CD14-positive monocyte (primary cell): ENCODE data around the gene ABCC9. TPM values are rescaled to one million over a fixed set of nuclear protein-coding genes. Genes with fewer than 3 reads are reported as not detected.

Experiments
- DNase-seq, 3 donors: peaks; one replicate each; pipeline ENCODE4 v3.0.0-alpha.2; 2011 to 2022
- H2AFZ ChIP-seq: 2 replicates; pipeline ENCODE4 v1.6.0; 2012; ENCODE audit warnings: mild to moderate bottlenecking, low read depth, low read length, inconsistent platforms; ENCODE audit not compliant: insufficient read depth, poor library complexity, severe bottlenecking
- H3K27ac ChIP-seq, 2 donors: 1 replicate in 1 of 2; 2 replicates in 1 of 2; pipeline ENCODE4 v1.5.1; 2012 to 2013; ENCODE audit warnings: low read length in 2 of 2, control low read depth in 1 of 2, inconsistent platforms in 1 of 2, low read depth in 1 of 2, mild to moderate bottlenecking in 1 of 2
- H3K27me3 ChIP-seq, 2 donors: one replicate each; pipeline versions ENCODE4 v1.6.0 to v1.6.1; 2011 to 2013; ENCODE audit warnings: low read length in 2 of 2; ENCODE audit not compliant: control insufficient read depth in 2 of 2, insufficient read depth in 2 of 2
- H3K36me3 ChIP-seq, 2 donors: replicated peaks in 1 of 2; 1 replicate in 1 of 2; 2 replicates in 1 of 2; pipeline versions ENCODE4 v1.5.1 to v1.6.1; 2012 to 2013; ENCODE audit warnings: low read length in 2 of 2, control low read depth in 1 of 2, inconsistent platforms in 1 of 2, mild to moderate bottlenecking in 1 of 2; ENCODE audit not compliant: insufficient read depth in 2 of 2, control insufficient read depth in 1 of 2
- H3K4me1 ChIP-seq, 2 donors: 1 replicate in 1 of 2; 2 replicates in 1 of 2; pipeline versions ENCODE4 v1.5.1 to v1.6.1; 2012 to 2013; ENCODE audit warnings: low read length in 2 of 2, control low read depth in 1 of 2, inconsistent platforms in 1 of 2, mild to moderate bottlenecking in 1 of 2, moderate library complexity in 1 of 2; ENCODE audit not compliant: insufficient read depth in 2 of 2, control insufficient read depth in 1 of 2
- H3K4me2 ChIP-seq: replicated peaks from 2 replicates; pipeline ENCODE3; 2012; ENCODE audit warnings: low read length, moderate library complexity, mild to moderate bottlenecking; ENCODE audit not compliant: poor library complexity, severe bottlenecking; ENCODE audit errors: extremely low read depth
- H3K4me3 ChIP-seq, 3 experiments: fragments of 200-600 bp in 1 of 3; sonication (generic) in 1 of 3; replicated peaks in 1 of 3; 1 replicate in 2 of 3; 2 replicates in 1 of 3; pipeline ENCODE4 v1.5.1; 2011 to 2013; ENCODE audit warnings: low read length in 3 of 3, mild to moderate bottlenecking in 3 of 3, control low read depth in 2 of 3, low read depth in 2 of 3, inconsistent platforms in 1 of 3, moderate library complexity in 1 of 3
- H3K79me2 ChIP-seq: 2 replicates; pipeline ENCODE4 v1.6.0; 2012; ENCODE audit warnings: mild to moderate bottlenecking, control low read depth, inconsistent platforms, low read length, moderate library complexity; ENCODE audit not compliant: insufficient read depth
- H3K9ac ChIP-seq: 2 replicates; pipeline ENCODE4 v1.6.0; 2017; ENCODE audit warnings: low read length, mild to moderate bottlenecking; ENCODE audit not compliant: insufficient read depth, poor library complexity, severe bottlenecking
- H3K9me3 ChIP-seq, 2 donors: replicated peaks in 1 of 2; 1 replicate in 1 of 2; 2 replicates in 1 of 2; pipeline versions ENCODE4 v1.5.1 to v1.6.1; 2012 to 2013; ENCODE audit warnings: low read length in 2 of 2, control low read depth in 1 of 2; ENCODE audit not compliant: control insufficient read depth in 1 of 2, insufficient read depth in 1 of 2
- H4K20me1 ChIP-seq: 2 replicates; pipeline ENCODE4 v1.6.0; 2012; ENCODE audit warnings: mild to moderate bottlenecking, low read length, control low read depth, moderate library complexity; ENCODE audit not compliant: insufficient read depth
- H3K27ac Mint-ChIP-seq, 7 donors: one replicate each; pipeline ENCODE4 v1.8.0; 2020; ENCODE audit warnings: mild to moderate bottlenecking in 7 of 7, mixed read lengths in 7 of 7, moderate library complexity in 6 of 7, inconsistent platforms in 2 of 7
- H3K27me3 Mint-ChIP-seq, 3 donors: one replicate each; pipeline ENCODE4 v1.8.0; 2021 to 2022; ENCODE audit warnings: low read depth in 3 of 3, mild to moderate bottlenecking in 3 of 3, mixed read lengths in 3 of 3, moderate library complexity in 3 of 3, inconsistent platforms in 1 of 3
- H3K36me3 Mint-ChIP-seq, 2 donors: one replicate each; pipeline ENCODE4 v1.8.0; 2020; ENCODE audit warnings: mixed read lengths in 2 of 2, inconsistent platforms in 1 of 2, mild to moderate bottlenecking in 1 of 2
- H3K4me1 Mint-ChIP-seq: one replicate; pipeline ENCODE4 v1.8.0; 2020; ENCODE audit warnings: mild to moderate bottlenecking, mixed read lengths
- H3K4me3 Mint-ChIP-seq, 2 donors: one replicate each; pipeline ENCODE4 v1.8.0; 2020; ENCODE audit warnings: mild to moderate bottlenecking in 2 of 2, mixed read lengths in 2 of 2, moderate library complexity in 1 of 2
- H3K9me3 Mint-ChIP-seq, 7 donors: one replicate each; pipeline ENCODE4 v1.8.0; 2020 to 2022; ENCODE audit warnings: mixed read lengths in 7 of 7, mild to moderate bottlenecking in 6 of 7, moderate library complexity in 6 of 7, inconsistent platforms in 2 of 7
- CTCF ChIP-seq: fragments of 200-600 bp; IDR thresholded peaks from one replicate; pipeline ENCODE4 v1.8.0; 2022; ENCODE audit warnings: antibody characterized with exemption, mild to moderate bottlenecking
- WGBS: methylation state at CpG from one replicate; pipeline ENCODE4 v1.1.5; 2013; ENCODE audit warnings: missing lambda C conversion rate; ENCODE audit not compliant: insufficient coverage; 5-methylcytosine and 5-hydroxymethylcytosine counted together
- intact Hi-C, 2 donors: fragments of 100-400 bp; cut with micrococcal nuclease; formaldehyde crosslinking; loops; one replicate each; pipeline versions ENCODE4 v1.15.0 to v1.15.1; 2023
- polyA plus RNA-seq, 3 donors: library from polyadenylated mRNA; depleted of rRNA in 1 of 3; unstranded in 2 of 3; stranded (reverse) in 1 of 3; fragments of 300-500 nt in 2 of 3; fragments of >200 nt in 1 of 3; fragmentation: Illumina TruSeq in 2 of 3; gene quantifications; 1 replicate in 2 of 3; 2 replicates in 1 of 3; pipeline ENCODE4 v1.2.3, GENCODE V29; 2012 to 2021

Gene ABCC9
- polyA plus RNA-seq, 3 donors, result not detected

- Histone ChIP-seq H3K4me2 (no peak overlapping the region), H3K4me3 (no peak overlapping the region), H3K79me2 (no peaks in the 10 kb centered on the region), H3K4me1 (no peaks in the 10 kb centered on the region), H3K36me3 (no peaks in the 10 kb centered on the region), H4K20me1 (no peaks in the 10 kb centered on the region), H3K9ac (no peak overlapping the region), H3K27me3 (no peaks in the 10 kb centered on the region), H3K9me3 (no peaks in the 10 kb centered on the region), H3K27ac (no peak overlapping the region), H2AFZ (no peak overlapping the region)
- Mint-ChIP-seq H3K9me3 (peaks cover 0 to 3% (median 0%) of the 10 kb centered on the region in 7 donors), H3K36me3 (no peaks in the 10 kb centered on the region), H3K27me3 (no peaks in the 10 kb centered on the region), H3K27ac (no peak overlapping the region), H3K4me1 (no peaks in the 10 kb centered on the region), H3K4me3 (no peak overlapping the region)
- TF ChIP-seq CTCF, result no peak
- WGBS, result no CpG with 5 or more reads among the region's 2 CpGs
- intact Hi-C loops, result no loop called here
- DNase-seq, result no peak
These were observed 126.9 kb downstream of the ABCC9 start for GRCh38 chr12:21814327-21814726.

GRCh38 chr12:21813751-21814150 is 127.5 kb downstream of the ABCC9 start:
- Histone ChIP-seq H3K4me2 (no peak overlapping the region), H2AFZ (no peak overlapping the region), H3K9ac (no peak overlapping the region), H4K20me1 (no peaks in the 10 kb centered on the region), H3K9me3 (no peaks in the 10 kb centered on the region), H3K4me1 (no peaks in the 10 kb centered on the region), H3K27ac (no peak overlapping the region), H3K27me3 (no peaks in the 10 kb centered on the region), H3K4me3 (no peak overlapping the region), H3K36me3 (no peaks in the 10 kb centered on the region), H3K79me2 (no peaks in the 10 kb centered on the region)
- no peaks in the 10 kb centered on the region for H3K27me3 Mint-ChIP-seq
- intact Hi-C loops, result no loop called here
- H3K36me3 Mint-ChIP-seq, result no peaks in the 10 kb centered on the region
- H3K9me3 Mint-ChIP-seq, result peaks cover 0 to 3% (median 0%) of the 10 kb centered on the region in 7 donors
- H3K4me1 Mint-ChIP-seq, result no peaks in the 10 kb centered on the region
- no peak for DNase-seq
- H3K4me3 Mint-ChIP-seq, result no peak overlapping the region
- WGBS, result no CpG with 5 or more reads among the region's 3 CpGs
- no peak for TF ChIP-seq CTCF
- H3K27ac Mint-ChIP-seq, result no peak overlapping the region
